ENCODE measurements around the gene TRPC4. TPM values are rescaled to one million over a fixed set of nuclear protein-coding genes. Genes with fewer than 3 reads are reported as not detected.
"Not testable (repeated sequence)": the region's sequence is repeated elsewhere in the genome, so short reads cannot be mapped to it uniquely, and the experiment has no call there.

Gene TRPC4
- total RNA-seq, 4 donors from 2014 or later, result 0.60 to 1.2 (median 1.1) TPM; not detected in 1

DNA sequence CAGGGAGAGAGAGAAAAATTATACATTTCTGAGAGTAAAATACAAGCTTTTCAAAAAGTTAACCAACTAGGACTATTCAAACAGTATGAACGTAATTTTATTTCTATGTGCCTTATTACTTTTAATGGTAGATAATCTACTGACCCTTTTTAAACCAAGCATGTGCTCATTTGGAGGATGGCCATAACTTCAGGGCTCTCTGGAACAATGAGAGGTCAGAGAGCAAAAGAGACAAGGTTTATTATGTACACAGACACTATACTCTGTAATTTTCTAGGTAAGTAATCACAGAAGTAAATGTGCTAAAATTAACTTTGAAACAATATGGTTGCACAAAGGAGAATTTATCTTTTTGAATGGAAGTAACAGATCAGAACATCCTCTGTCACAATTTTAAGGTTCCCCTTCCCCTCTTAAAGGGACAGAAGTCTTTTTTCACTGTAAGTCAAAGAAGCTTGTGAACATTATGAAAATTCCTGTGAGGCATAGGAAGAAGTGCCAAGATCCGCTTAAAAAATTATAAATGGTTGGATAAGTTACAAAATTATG is 272.0 kb downstream of the TRPC4 start:
- no peak overlapping the region for H3K27ac ChIP-seq

GRCh38 chr13:37596805-37597204 is 272.8 kb downstream of the TRPC4 start:
- no peaks in the 10 kb centered on the region for H3K36me3 ChIP-seq
- H3K27me3 ChIP-seq, result no peaks in the 10 kb centered on the region
- WGBS, 2 donors, result 47 to 49% methylated on average over 3 of the region's 3 CpGs
- TF ChIP-seq EP300 (IDR thresholded peaks at IDR 0.05), result no peak
- TF ChIP-seq, protein P1, sequence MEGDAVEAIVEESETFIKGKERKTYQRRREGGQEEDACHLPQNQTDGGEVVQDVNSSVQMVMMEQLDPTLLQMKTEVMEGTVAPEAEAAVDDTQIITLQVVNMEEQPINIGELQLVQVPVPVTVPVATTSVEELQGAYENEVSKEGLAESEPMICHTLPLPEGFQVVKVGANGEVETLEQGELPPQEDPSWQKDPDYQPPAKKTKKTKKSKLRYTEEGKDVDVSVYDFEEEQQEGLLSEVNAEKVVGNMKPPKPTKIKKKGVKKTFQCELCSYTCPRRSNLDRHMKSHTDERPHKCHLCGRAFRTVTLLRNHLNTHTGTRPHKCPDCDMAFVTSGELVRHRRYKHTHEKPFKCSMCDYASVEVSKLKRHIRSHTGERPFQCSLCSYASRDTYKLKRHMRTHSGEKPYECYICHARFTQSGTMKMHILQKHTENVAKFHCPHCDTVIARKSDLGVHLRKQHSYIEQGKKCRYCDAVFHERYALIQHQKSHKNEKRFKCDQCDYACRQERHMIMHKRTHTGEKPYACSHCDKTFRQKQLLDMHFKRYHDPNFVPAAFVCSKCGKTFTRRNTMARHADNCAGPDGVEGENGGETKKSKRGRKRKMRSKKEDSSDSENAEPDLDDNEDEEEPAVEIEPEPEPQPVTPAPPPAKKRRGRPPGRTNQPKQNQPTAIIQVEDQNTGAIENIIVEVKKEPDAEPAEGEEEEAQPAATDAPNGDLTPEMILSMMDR (IDR thresholded peaks at IDR 0.05), result no peak
- TF ChIP-seq POLR2A (IDR thresholded peaks at IDR 0.05), result no peak
- H3K9me3 ChIP-seq, result no peaks in the 10 kb centered on the region
- no peak for DNase-seq (ENCODE audit: low spot score in 2 of 2)
- H3K4me3 ChIP-seq, result no peak overlapping the region
- peaks cover 0 to 10% (median 0%) of the 10 kb centered on the region in 4 donors for H3K4me1 ChIP-seq
- no peak overlapping the region for H3K27ac ChIP-seq

More for the DNA sequence above, 272.0 kb downstream of the TRPC4 start:
- no peaks in the 10 kb centered on the region for H3K9me3 ChIP-seq
- DNase-seq (ENCODE audit: low spot score in 2 of 2), result no peak
- TF ChIP-seq, protein P1 (IDR thresholded peaks at IDR 0.05), result no peak
- no peak for TF ChIP-seq POLR2A (IDR thresholded peaks at IDR 0.05)
- TF ChIP-seq EP300 (IDR thresholded peaks at IDR 0.05), result no peak
- no peaks in the 10 kb centered on the region for H3K36me3 ChIP-seq
- H3K27me3 ChIP-seq, result no peaks in the 10 kb centered on the region
- whole genome bisulfite sequencing, 2 donors, result 53 to 57% methylated on average over 2 of the region's 2 CpGs
- peaks cover 0 to 13% (median 0%) of the 10 kb centered on the region in 4 donors for H3K4me1 ChIP-seq
- H3K4me3 ChIP-seq, result no peak overlapping the region

DNA sequence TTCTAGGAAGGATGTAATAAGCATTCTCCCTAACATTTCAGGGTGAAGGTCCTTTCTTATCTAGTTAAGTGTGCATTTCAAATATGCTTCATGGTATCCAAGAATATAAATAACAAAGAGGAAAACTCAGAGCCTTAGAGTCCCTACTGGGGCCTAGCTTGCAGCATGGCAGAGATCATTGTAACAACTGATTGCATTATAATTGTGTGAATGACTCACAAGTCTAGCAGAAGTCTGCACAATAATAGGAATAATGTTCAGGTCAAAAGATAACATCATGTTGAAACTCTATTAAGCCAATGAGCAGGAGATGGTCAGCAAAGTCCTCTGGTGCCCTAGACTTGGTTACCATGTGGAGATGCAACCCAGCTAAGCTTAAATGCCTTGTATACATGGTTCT is 274.4 kb downstream of the TRPC4 start:
- no peak for DNase-seq (ENCODE audit: low spot score in 2 of 2)
- no peaks in the 10 kb centered on the region for H3K9me3 ChIP-seq
- peaks cover 0 to 10% (median 0%) of the 10 kb centered on the region in 4 donors for H3K4me1 ChIP-seq
- H3K36me3 ChIP-seq, result no peaks in the 10 kb centered on the region
- TF ChIP-seq EP300 (IDR thresholded peaks at IDR 0.05) (no peak), POLR2A (IDR thresholded peaks at IDR 0.05) (no peak)
- TF ChIP-seq, protein P1 (IDR thresholded peaks at IDR 0.05), result no peak
- no peak overlapping the region for H3K4me3 ChIP-seq
- H3K27ac ChIP-seq, result no peak overlapping the region
- H3K27me3 ChIP-seq, result no peaks in the 10 kb centered on the region

DNA sequence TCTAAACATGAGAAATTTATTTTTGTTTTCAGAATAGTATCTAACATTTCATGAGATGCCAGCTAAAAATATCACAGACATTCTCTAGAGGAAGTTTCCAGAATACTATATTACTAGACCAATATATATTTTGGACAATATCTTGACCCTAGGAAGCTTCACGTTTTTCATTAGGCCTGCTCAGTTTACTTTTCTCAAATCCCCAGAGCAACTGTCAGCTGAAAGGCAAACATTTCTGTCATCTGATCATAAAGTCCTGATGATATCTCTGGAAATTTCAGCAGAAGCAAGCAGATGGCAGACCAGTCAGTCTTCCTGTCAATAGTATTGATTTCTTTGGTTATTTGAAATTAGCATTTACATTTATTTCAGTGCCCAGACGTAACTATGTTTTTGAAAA is 275.0 kb downstream of the TRPC4 start:
- Histone ChIP-seq H3K9me3 (no peaks in the 10 kb centered on the region), H3K27me3 (no peaks in the 10 kb centered on the region), H3K4me1 (peaks cover 0 to 10% (median 0%) of the 10 kb centered on the region in 4 donors), H3K4me3 (no peak overlapping the region), H3K36me3 (no peaks in the 10 kb centered on the region), H3K27ac (no peak overlapping the region)
- WGBS, 2 donors, result 33 to 39% methylated on average over 2 of the region's 2 CpGs
- TF ChIP-seq POLR2A (IDR thresholded peaks at IDR 0.05) (no peak), EP300 (IDR thresholded peaks at IDR 0.05) (no peak)
- TF ChIP-seq, protein P1 (IDR thresholded peaks at IDR 0.05), result no peak
- no peak for DNase-seq (ENCODE audit: low spot score in 2 of 2)

DNA sequence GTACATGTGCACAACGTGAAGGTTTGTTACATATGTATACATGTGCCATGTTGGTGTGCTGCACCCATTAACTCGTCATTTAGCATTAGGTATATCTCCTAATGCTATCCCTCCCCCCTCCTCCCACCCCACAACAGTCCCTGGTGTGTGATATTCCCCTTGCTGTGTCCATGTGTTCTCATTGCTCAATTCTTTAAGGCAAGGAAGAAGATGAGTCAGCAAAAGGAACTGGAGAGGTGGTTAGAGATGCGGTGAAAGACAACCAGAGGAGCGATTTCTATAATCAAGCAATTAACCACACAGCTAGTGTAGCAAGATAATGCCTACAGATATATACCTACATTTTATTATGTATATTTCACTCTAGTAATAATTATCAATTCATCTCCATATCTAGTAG is 280.2 kb downstream of the TRPC4 start:
- not testable (repeated sequence) for H3K4me3 ChIP-seq; H3K27ac ChIP-seq; H3K27me3 ChIP-seq; H3K36me3 ChIP-seq; DNase-seq (ENCODE audit: low spot score in 2 of 2); H3K4me1 ChIP-seq; H3K9me3 ChIP-seq
- 89 to 91% methylated on average over 4 of the region's 4 CpGs for WGBS, 2 donors

GRCh38 chr13:37587236-37587635 is 282.3 kb downstream of the TRPC4 start:
- no peak for DNase-seq (ENCODE audit: low spot score in 2 of 2)
- TF ChIP-seq, protein P1 (IDR thresholded peaks at IDR 0.05), result no peak
- no peak for TF ChIP-seq POLR2A (IDR thresholded peaks at IDR 0.05)
- no peak for TF ChIP-seq EP300 (IDR thresholded peaks at IDR 0.05)
- H3K9me3 ChIP-seq, result no peaks in the 10 kb centered on the region
- no peak overlapping the region for H3K4me3 ChIP-seq
- H3K36me3 ChIP-seq, result no peaks in the 10 kb centered on the region
- H3K27me3 ChIP-seq, result no peaks in the 10 kb centered on the region
- 11 to 33% methylated on average over 2 of the region's 2 CpGs for WGBS, 2 donors
- no peak overlapping the region for H3K27ac ChIP-seq
- H3K4me1 ChIP-seq, result no peaks in the 10 kb centered on the region
